HepG2 (cell line): Measurements from ENCODE around the gene HNRNPF. TPM values are rescaled to one million over a fixed set of nuclear protein-coding genes. Genes with fewer than 3 reads are reported as not detected.

Experiments used
- GABPB1 ChIP-seq: IDR thresholded peaks from 2 replicates; pipeline ENCODE4 v1.6.1; 2016; ENCODE audit warnings: mild to moderate bottlenecking, missing genetic modification reagents, moderate library complexity, missing compliant biosample characterization
- HMGA1 ChIP-seq: sonication (generic); formaldehyde crosslinking; conservative IDR thresholded peaks from 2 replicates; pipeline ENCODE4 v1.4.0; 2020; ENCODE audit warnings: missing genetic modification reagents
- KAT8 ChIP-seq: IDR thresholded peaks from 2 replicates; pipeline ENCODE4 v1.6.1; 2016; ENCODE audit warnings: missing genetic modification reagents, missing compliant biosample characterization
- KDM5A ChIP-seq: fragments of 200-600 bp; sonication (generic); IDR thresholded peaks from 2 replicates; pipeline ENCODE4 v1.7.0; 2018; ENCODE audit warnings: antibody characterized with exemption, mild to moderate bottlenecking, low read length, borderline replicate concordance
- NFE2L1 ChIP-seq: sonication (generic); formaldehyde crosslinking; IDR thresholded peaks from 2 replicates; pipeline ENCODE4 v1.4.0; 2020; ENCODE audit warnings: missing genetic modification reagents, mild to moderate bottlenecking, borderline replicate concordance
- NFIB ChIP-seq: sonication (generic); formaldehyde crosslinking; IDR thresholded peaks from 2 replicates; pipeline ENCODE4 v1.9.0; 2021; ENCODE audit warnings: missing genetic modification reagents, mild to moderate bottlenecking, borderline replicate concordance
- RFXAP ChIP-seq: sonication (generic); formaldehyde crosslinking; IDR thresholded peaks from 2 replicates; pipeline ENCODE4 v1.4.0; 2020; ENCODE audit warnings: missing genetic modification reagents, borderline replicate concordance
- SUZ12 ChIP-seq: fragments of 150-350 bp; IDR thresholded peaks from 2 replicates; pipeline ENCODE4 v1.6.1; 2014; ENCODE audit warnings: low read depth, low read length
- TAF15 ChIP-seq: fragments of 200-400 bp; formaldehyde crosslinking; IDR thresholded peaks from one replicate; pipeline ENCODE4 v1.6.1; 2018; ENCODE audit warnings: mild to moderate bottlenecking, low read depth, low read length; ENCODE audit not compliant: poor library complexity, severe bottlenecking
- THYN1 ChIP-seq: sonication (generic); formaldehyde crosslinking; IDR thresholded peaks from 2 replicates; pipeline ENCODE4 v1.8.1; 2023; ENCODE audit warnings: low read depth, mild to moderate bottlenecking, moderate library complexity, missing genetic modification reagents, borderline replicate concordance
- ZFP62 ChIP-seq: sonication (generic); formaldehyde crosslinking; IDR thresholded peaks from 2 replicates; pipeline ENCODE4 v1.4.0; 2020; ENCODE audit warnings: missing genetic modification reagents
- ZNF101 ChIP-seq: sonication (generic); formaldehyde crosslinking; IDR thresholded peaks from 2 replicates; pipeline ENCODE4 v1.4.0; 2020; ENCODE audit warnings: mild to moderate bottlenecking, low read depth, missing genetic modification reagents, borderline replicate concordance
- ZNF225 ChIP-seq: sonication (generic); formaldehyde crosslinking; IDR thresholded peaks from 2 replicates; pipeline ENCODE4 v1.4.0; 2020; ENCODE audit warnings: mild to moderate bottlenecking, missing genetic modification reagents
- ZNF317 ChIP-seq: sonication (generic); formaldehyde crosslinking; IDR thresholded peaks from 2 replicates; pipeline ENCODE4 v1.5.0; 2020; ENCODE audit warnings: mild to moderate bottlenecking, missing genetic modification reagents
- ZNF382 ChIP-seq: sonication (generic); formaldehyde crosslinking; IDR thresholded peaks from 2 replicates; pipeline ENCODE4 v1.5.0; 2020; ENCODE audit warnings: missing genetic modification reagents, mild to moderate bottlenecking, borderline replicate concordance
- ZSCAN12 ChIP-seq: sonication (generic); formaldehyde crosslinking; IDR thresholded peaks from 2 replicates; pipeline ENCODE4 v1.9.0; 2021; ENCODE audit warnings: mild to moderate bottlenecking, missing genetic modification reagents
- ZSCAN29 ChIP-seq: sonication (generic); formaldehyde crosslinking; conservative IDR thresholded peaks from 2 replicates; pipeline ENCODE4 v1.4.0; 2020; ENCODE audit warnings: mild to moderate bottlenecking, missing genetic modification reagents
- polyA plus RNA-seq, 8 experiments: library from polyadenylated mRNA; depleted of rRNA in 3 of 8; stranded (reverse) in 7 of 8; unstranded in 1 of 8; fragments of >200 nt; fragmentation: Illumina TruSeq in 4 of 8; extraction: Trizol in 4 of 8; gene quantifications; 2 replicates each; pipeline versions ENCODE4 v1.2.1 to v1.2.3, GENCODE V29; 2011 to 2016; ENCODE audit warnings: low read depth in 4 of 8, missing spikeins in 1 of 8, mixed read lengths in 1 of 8; ENCODE audit not compliant: insufficient read depth in 1 of 8
- total RNA-seq, 5 experiments: library from RNA; depleted of rRNA; stranded (reverse); fragments of >200 nt; fragmentation: Illumina TruSeq; extraction: Trizol; gene quantifications; 2 replicates each; pipeline ENCODE4 v1.2.3, GENCODE V29; 2016; ENCODE audit warnings: low read depth in 1 of 5
- TF ChIP-seq, protein P1 (sequence below): sonication (generic); formaldehyde crosslinking; conservative IDR thresholded peaks from 2 replicates; pipeline ENCODE4 v1.8.0; 2022; ENCODE audit warnings: mild to moderate bottlenecking, moderate library complexity, missing genetic modification reagents
- TF ChIP-seq, protein P2 (sequence below): sonication (generic); formaldehyde crosslinking; IDR thresholded peaks from 2 replicates; pipeline ENCODE4 v1.8.1; 2023; ENCODE audit warnings: mild to moderate bottlenecking, missing genetic modification reagents
- TF ChIP-seq, protein P3 (sequence below): sonication (generic); formaldehyde crosslinking; IDR thresholded peaks from 2 replicates; pipeline ENCODE4 v1.4.0; 2020; ENCODE audit warnings: mild to moderate bottlenecking, missing genetic modification reagents
- TF ChIP-seq, protein P4 (sequence below): IDR thresholded peaks from 2 replicates; pipeline ENCODE4 v1.6.1; 2016; ENCODE audit warnings: missing compliant biosample characterization, missing genetic modification reagents, borderline replicate concordance

Gene HNRNPF
- total and polyA plus RNA-seq, 2 of the 13 experiments (the other 11 are each of a cell fraction or from before 2014, with no cell fraction given) = 166 to 308 TPM

DNA sequence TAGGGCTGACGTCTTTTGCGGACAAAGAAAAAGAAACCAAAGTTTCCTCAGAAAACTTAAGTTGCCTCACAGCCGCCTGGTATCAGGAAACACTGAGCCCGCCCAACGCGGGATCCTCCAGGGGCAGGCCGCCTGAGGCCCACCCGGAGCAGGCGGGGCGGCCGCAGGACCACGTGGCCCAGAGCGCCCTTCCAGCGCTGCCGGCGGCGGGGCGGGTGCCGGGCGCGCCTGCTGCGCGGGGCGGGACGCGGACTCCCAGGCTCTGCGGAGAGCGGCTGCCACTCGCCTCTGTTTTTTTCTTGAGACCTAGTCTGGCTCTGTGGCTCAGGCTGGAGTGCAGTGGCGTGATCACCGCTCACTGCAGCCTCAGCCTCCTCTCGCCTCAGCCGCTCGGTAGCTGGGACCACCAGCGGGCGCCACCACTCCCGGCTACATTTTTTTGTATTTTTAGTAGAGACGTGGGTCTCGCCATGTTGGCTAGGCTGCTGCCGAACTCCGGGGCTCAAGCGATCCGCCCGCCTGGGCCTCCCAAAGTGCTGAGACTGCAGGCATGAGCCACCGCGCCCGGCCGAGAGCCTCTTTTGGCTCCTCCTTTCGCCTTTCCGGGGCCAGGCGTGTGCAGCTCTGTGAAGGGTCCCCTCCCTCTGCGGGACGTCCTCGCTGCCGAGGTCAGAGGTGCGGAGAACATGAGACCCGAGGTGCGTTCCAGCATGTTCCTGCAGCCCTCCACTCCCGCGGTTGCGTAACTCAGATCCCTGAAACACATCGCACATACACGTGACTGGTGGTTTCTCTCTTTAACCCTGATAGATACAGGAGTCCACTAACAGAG, 11.6 kb upstream of the HNRNPF start (continued):
- TF ChIP-seq ZNF101 (CRISPR knock-in tag) (peak; percentile 70; the same call in 1 of the 2 replicates), ZSCAN29 (CRISPR knock-in tag) (peak; percentile 88), HMGA1 (CRISPR knock-in tag) (no peak), KAT8 (peak; percentile 76), ZSCAN12 (peak; percentile 76; the same call in 1 of the 2 replicates), SUZ12 (no peak), RFXAP (CRISPR knock-in tag) (peak; percentile 96), ZFP62 (CRISPR knock-in tag) (no peak), NFE2L1 (CRISPR knock-in tag) (0 out of 2 replicates have a peak, but pooled peaks have one; percentile 36), GABPB1 (peak; percentile 90), NFIB (CRISPR knock-in tag) (no peak), ZNF382 (CRISPR knock-in tag) (no peak), TAF15 (peak; percentile 68), ZNF225 (peak; percentile 97), KDM5A (no peak; the same call in 1 of the 2 replicates), THYN1 (CRISPR knock-in tag) (0 out of 2 replicates have a peak, but pooled peaks have one; percentile 35), ZNF317 (peak; percentile 92)
- TF ChIP-seq, protein P1, sequence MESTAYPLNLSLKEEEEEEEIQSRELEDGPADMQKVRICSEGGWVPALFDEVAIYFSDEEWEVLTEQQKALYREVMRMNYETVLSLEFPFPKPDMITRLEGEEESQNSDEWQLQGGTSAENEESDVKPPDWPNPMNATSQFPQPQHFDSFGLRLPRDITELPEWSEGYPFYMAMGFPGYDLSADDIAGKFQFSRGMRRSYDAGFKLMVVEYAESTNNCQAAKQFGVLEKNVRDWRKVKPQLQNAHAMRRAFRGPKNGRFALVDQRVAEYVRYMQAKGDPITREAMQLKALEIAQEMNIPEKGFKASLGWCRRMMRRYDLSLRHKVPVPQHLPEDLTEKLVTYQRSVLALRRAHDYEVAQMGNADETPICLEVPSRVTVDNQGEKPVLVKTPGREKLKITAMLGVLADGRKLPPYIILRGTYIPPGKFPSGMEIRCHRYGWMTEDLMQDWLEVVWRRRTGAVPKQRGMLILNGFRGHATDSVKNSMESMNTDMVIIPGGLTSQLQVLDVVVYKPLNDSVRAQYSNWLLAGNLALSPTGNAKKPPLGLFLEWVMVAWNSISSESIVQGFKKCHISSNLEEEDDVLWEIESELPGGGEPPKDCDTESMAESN (CRISPR knock-in tag) = peak; percentile 98
- TF ChIP-seq, protein P2, sequence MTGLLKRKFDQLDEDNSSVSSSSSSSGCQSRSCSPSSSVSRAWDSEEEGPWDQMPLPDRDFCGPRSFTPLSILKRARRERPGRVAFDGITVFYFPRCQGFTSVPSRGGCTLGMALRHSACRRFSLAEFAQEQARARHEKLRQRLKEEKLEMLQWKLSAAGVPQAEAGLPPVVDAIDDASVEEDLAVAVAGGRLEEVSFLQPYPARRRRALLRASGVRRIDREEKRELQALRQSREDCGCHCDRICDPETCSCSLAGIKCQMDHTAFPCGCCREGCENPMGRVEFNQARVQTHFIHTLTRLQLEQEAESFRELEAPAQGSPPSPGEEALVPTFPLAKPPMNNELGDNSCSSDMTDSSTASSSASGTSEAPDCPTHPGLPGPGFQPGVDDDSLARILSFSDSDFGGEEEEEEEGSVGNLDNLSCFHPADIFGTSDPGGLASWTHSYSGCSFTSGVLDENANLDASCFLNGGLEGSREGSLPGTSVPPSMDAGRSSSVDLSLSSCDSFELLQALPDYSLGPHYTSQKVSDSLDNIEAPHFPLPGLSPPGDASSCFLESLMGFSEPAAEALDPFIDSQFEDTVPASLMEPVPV (CRISPR knock-in tag) = peak; percentile 99
- TF ChIP-seq, protein P3, sequence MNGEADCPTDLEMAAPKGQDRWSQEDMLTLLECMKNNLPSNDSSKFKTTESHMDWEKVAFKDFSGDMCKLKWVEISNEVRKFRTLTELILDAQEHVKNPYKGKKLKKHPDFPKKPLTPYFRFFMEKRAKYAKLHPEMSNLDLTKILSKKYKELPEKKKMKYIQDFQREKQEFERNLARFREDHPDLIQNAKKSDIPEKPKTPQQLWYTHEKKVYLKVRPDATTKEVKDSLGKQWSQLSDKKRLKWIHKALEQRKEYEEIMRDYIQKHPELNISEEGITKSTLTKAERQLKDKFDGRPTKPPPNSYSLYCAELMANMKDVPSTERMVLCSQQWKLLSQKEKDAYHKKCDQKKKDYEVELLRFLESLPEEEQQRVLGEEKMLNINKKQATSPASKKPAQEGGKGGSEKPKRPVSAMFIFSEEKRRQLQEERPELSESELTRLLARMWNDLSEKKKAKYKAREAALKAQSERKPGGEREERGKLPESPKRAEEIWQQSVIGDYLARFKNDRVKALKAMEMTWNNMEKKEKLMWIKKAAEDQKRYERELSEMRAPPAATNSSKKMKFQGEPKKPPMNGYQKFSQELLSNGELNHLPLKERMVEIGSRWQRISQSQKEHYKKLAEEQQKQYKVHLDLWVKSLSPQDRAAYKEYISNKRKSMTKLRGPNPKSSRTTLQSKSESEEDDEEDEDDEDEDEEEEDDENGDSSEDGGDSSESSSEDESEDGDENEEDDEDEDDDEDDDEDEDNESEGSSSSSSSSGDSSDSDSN = peak; percentile 97
- TF ChIP-seq, protein P4, sequence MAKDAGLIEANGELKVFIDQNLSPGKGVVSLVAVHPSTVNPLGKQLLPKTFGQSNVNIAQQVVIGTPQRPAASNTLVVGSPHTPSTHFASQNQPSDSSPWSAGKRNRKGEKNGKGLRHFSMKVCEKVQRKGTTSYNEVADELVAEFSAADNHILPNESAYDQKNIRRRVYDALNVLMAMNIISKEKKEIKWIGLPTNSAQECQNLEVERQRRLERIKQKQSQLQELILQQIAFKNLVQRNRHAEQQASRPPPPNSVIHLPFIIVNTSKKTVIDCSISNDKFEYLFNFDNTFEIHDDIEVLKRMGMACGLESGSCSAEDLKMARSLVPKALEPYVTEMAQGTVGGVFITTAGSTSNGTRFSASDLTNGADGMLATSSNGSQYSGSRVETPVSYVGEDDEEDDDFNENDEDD (CRISPR knock-in tag) = peak; percentile 99
